ENCODE measurements around the gene DHX29. TPM values are rescaled to one million over a fixed set of nuclear protein-coding genes. Genes with fewer than 3 reads are reported as not detected.

The DHX29 gene
- total RNA-seq, 4 donors from 2014 or later: 26.1 to 34.9 (median 30.2) TPM

GRCh38 chr5:55226027-55226933 lies 81.2 kb downstream of the DHX29 start:
- H3K36me3 ChIP-seq: no peaks in the 10 kb centered on the region
- H3K27ac ChIP-seq (replicated peaks in 1 of 4): no peak overlapping the region
- H3K4me1 ChIP-seq: peaks cover 16 to 48% (median 36%) of the 10 kb centered on the region in 4 donors
- H3K4me3 ChIP-seq: peak overlapping the region; percentile 44 to 54 (median 47)
- intact Hi-C loops (cut with DNase I): no loop called here
- H3K27me3 ChIP-seq: peaks cover 28 to 100% (median 91%) of the 10 kb centered on the region in 4 donors
- H3K9me3 ChIP-seq: no peaks in the 10 kb centered on the region
- WGBS: 20% methylated on average over 12 of the region's 54 CpGs
- peak; percentile 10 for DNase-seq (ENCODE audit: extremely low spot score)
- TF ChIP-seq POLR2AphosphoS5 (IDR thresholded peaks at IDR 0.05) (no peak), CTCF (IDR thresholded peaks at IDR 0.05) (peak in 1 of 3 experiments; percentile 12)

- no peak overlapping the region for H3K4me3 ChIP-seq
- peaks cover 19 to 50% (median 36%) of the 10 kb centered on the region in 4 donors for H3K4me1 ChIP-seq
- intact Hi-C loops (cut with DNase I): no loop called here
- peak; percentile 78 for DNase-seq (ENCODE audit: extremely low spot score)
- H3K36me3 ChIP-seq: no peaks in the 10 kb centered on the region
- TF ChIP-seq POLR2A (IDR thresholded peaks at IDR 0.05; ENCODE audit: low read depth): no peak
- TF ChIP-seq EP300 (IDR thresholded peaks at IDR 0.05): no peak
- no peak for TF ChIP-seq CTCF (IDR thresholded peaks at IDR 0.05)
- no peak for TF ChIP-seq POLR2AphosphoS5 (IDR thresholded peaks at IDR 0.05)
- H3K27ac ChIP-seq (replicated peaks in 1 of 4): no peak overlapping the region
- peaks cover 28 to 100% (median 91%) of the 10 kb centered on the region in 4 donors for H3K27me3 ChIP-seq
- H3K9me3 ChIP-seq: no peaks in the 10 kb centered on the region
Observed at GRCh38 chr5:55225346-55225745, 82.1 kb downstream of the DHX29 start.

- 70% methylated on average over 7 of the region's 7 CpGs for WGBS
- Histone ChIP-seq H3K27me3 (peaks cover 31 to 100% (median 85%) of the 10 kb centered on the region in 4 donors), H3K4me1 (peaks cover 20 to 56% (median 39%) of the 10 kb centered on the region in 4 donors), H3K36me3 (no peaks in the 10 kb centered on the region), H3K9me3 (no peaks in the 10 kb centered on the region), H3K4me3 (peak overlapping the region in 1 of 4 donors; percentile 1), H3K27ac (replicated peaks in 1 of 4) (no peak overlapping the region)
- TF ChIP-seq EP300 (IDR thresholded peaks at IDR 0.05) (no peak), POLR2AphosphoS5 (IDR thresholded peaks at IDR 0.05) (no peak), POLR2A (IDR thresholded peaks at IDR 0.05; ENCODE audit: low read depth) (no peak), CTCF (IDR thresholded peaks at IDR 0.05) (no peak)
- DNase-seq (ENCODE audit: extremely low spot score): peak; percentile 91
- intact Hi-C loops (cut with DNase I): no loop called here
Observed at GRCh38 chr5:55223812-55224240, 83.7 kb downstream of the DHX29 start.

GRCh38 chr5:55222985-55223811 lies 84.3 kb downstream of the DHX29 start:
- Histone ChIP-seq H3K36me3 (no peaks in the 10 kb centered on the region), H3K4me3 (peak overlapping the region in 3 of 4 donors; percentile 1 to 8 (median 5)), H3K9me3 (no peaks in the 10 kb centered on the region), H3K27ac (replicated peaks in 1 of 4) (no peak overlapping the region), H3K4me1 (peaks cover 20 to 56% (median 39%) of the 10 kb centered on the region in 4 donors), H3K27me3 (peaks cover 30 to 100% (median 81%) of the 10 kb centered on the region in 4 donors)
- 35% methylated on average over 19 of the region's 61 CpGs for WGBS
- no peak for TF ChIP-seq POLR2AphosphoS5 (IDR thresholded peaks at IDR 0.05)
- no peak for TF ChIP-seq EP300 (IDR thresholded peaks at IDR 0.05)
- TF ChIP-seq CTCF (IDR thresholded peaks at IDR 0.05): no peak
- TF ChIP-seq POLR2A (IDR thresholded peaks at IDR 0.05; ENCODE audit: low read depth): no peak
- DNase-seq (ENCODE audit: extremely low spot score): peak; percentile 70
- intact Hi-C loops (cut with DNase I): no loop called here
